IMR-90 (cell line): ENCODE measurements around the gene PID1. TPM values are rescaled to one million over a fixed set of nuclear protein-coding genes. Genes with fewer than 3 reads are reported as not detected.

Experiments used
- ATAC-seq: fragments of 200-7000 bp; cut with Tn5 transposase; 2 replicates; pipeline ENCODE4 v1.9.1; 2020; ENCODE audit warnings: low read depth, mild to moderate bottlenecking, moderate library complexity
- BruUV-seq: library from RNA; stranded (reverse); fragments of 400-500 nt; replicated peaks from 2 replicates; lab custom pipeline; 2021; lab: Mats Ljungman, UMichigan
- CTCF ChIA-PET: fragments of 300-600 bp; formaldehyde crosslinking; extraction: SDS; loops from one replicate; lab custom pipeline; 2021; ENCODE audit warnings: antibody characterized with exemption; lab: Yijun Ruan, JAX
- POLR2A ChIA-PET: fragments of 300-600 bp; sonication (Branson Sonifier 250); formaldehyde crosslinking; loops from one replicate; lab custom pipeline; 2022; ENCODE audit warnings: antibody characterized with exemption; ENCODE audit not compliant: unreplicated experiment; lab: Charles Lee
- DNase-seq: peaks from one replicate; pipeline ENCODE4 v3.0.0; 2013
- H2AFZ ChIP-seq: replicated peaks from 2 replicates; pipeline ENCODE3; 2013; ENCODE audit warnings: low read length, mild to moderate bottlenecking; ENCODE audit not compliant: poor library complexity
- H2AK5ac ChIP-seq: 2 replicates; pipeline ENCODE4 v1.6.1; 2013; ENCODE audit warnings: low read depth, low read length, inconsistent platforms
- H2AK9ac ChIP-seq: replicated peaks from 2 replicates; pipeline ENCODE3; 2013; ENCODE audit warnings: mild to moderate bottlenecking, low read depth, low read length, moderate library complexity; ENCODE audit not compliant: poor library complexity
- H2BK120ac ChIP-seq: 2 replicates; pipeline ENCODE4 v1.6.1; 2013; ENCODE audit warnings: low read depth, low read length, inconsistent platforms
- H2BK15ac ChIP-seq: 3 replicates; pipeline ENCODE4 v1.6.1; 2013; ENCODE audit warnings: low read depth, low read length, inconsistent platforms
- H2BK20ac ChIP-seq: 2 replicates; pipeline ENCODE4 v1.6.1; 2013; ENCODE audit warnings: low read depth, mild to moderate bottlenecking, inconsistent platforms, low read length, moderate library complexity
- H2BK5ac ChIP-seq: 2 replicates; pipeline ENCODE4 v1.6.1; 2013; ENCODE audit warnings: mild to moderate bottlenecking, low read depth, low read length, inconsistent platforms; ENCODE audit not compliant: poor library complexity, severe bottlenecking
- H3K14ac ChIP-seq: replicated peaks from 2 replicates; pipeline ENCODE4 v1.6.1; 2013; ENCODE audit warnings: low read depth, low read length, inconsistent platforms
- H3K18ac ChIP-seq: 2 replicates; pipeline ENCODE4 v1.6.1; 2013; ENCODE audit warnings: low read depth, low read length, control low read depth
- H3K23ac ChIP-seq: 2 replicates; pipeline ENCODE4 v1.6.1; 2013; ENCODE audit warnings: low read depth, low read length, inconsistent platforms
- H3K27ac ChIP-seq: 2 replicates; pipeline ENCODE4 v1.5.1; 2013; ENCODE audit warnings: mild to moderate bottlenecking, control low read depth, low read length; ENCODE audit not compliant: insufficient read depth
- H3K27me3 ChIP-seq: 2 replicates; pipeline ENCODE4 v1.6.1; 2013; ENCODE audit warnings: low read length; ENCODE audit not compliant: control insufficient read depth, insufficient read depth
- H3K36me3 ChIP-seq: 2 replicates; pipeline ENCODE4 v1.6.1; 2013; ENCODE audit warnings: low read length, mixed read lengths; ENCODE audit not compliant: control insufficient read depth, insufficient read depth
- H3K4ac ChIP-seq: 2 replicates; pipeline ENCODE4 v1.6.1; 2013; ENCODE audit warnings: low read depth, low read length, inconsistent platforms
- H3K4me1 ChIP-seq: 2 replicates; pipeline ENCODE4 v1.6.1; 2013; ENCODE audit warnings: low read length, mixed read lengths; ENCODE audit not compliant: control insufficient read depth, insufficient read depth
- H3K4me2 ChIP-seq: 2 replicates; pipeline ENCODE4 v1.6.1; 2013; ENCODE audit warnings: low read depth, mild to moderate bottlenecking, control low read depth, low read length, moderate library complexity
- H3K4me3 ChIP-seq: 2 replicates; pipeline ENCODE4 v1.5.1; 2013; ENCODE audit warnings: low read depth, mild to moderate bottlenecking, control low read depth, low read length, moderate library complexity; ENCODE audit not compliant: insufficient read depth
- H3K56ac ChIP-seq: 2 replicates; pipeline ENCODE4 v1.6.1; 2013; ENCODE audit warnings: low read length, inconsistent platforms; ENCODE audit not compliant: insufficient read depth; ENCODE audit errors: extremely low read depth
- H3K79me1 ChIP-seq, 2 experiments: 2 replicates each; pipeline ENCODE4 v1.6.1; 2013; ENCODE audit warnings: low read length in 2 of 2, inconsistent platforms in 1 of 2, low read depth in 1 of 2
- H3K9ac ChIP-seq: 2 replicates; pipeline ENCODE4 v1.6.1; 2013; ENCODE audit warnings: low read depth, low read length, control low read depth
- H3K9me1 ChIP-seq: 2 replicates; pipeline ENCODE4 v1.6.1; 2013; ENCODE audit warnings: low read length, inconsistent platforms; ENCODE audit not compliant: insufficient read depth
- H3K9me3 ChIP-seq: 2 replicates; pipeline ENCODE4 v1.6.1; 2013; ENCODE audit warnings: low read length; ENCODE audit not compliant: control insufficient read depth, insufficient read depth
- H4K20me1 ChIP-seq: 2 replicates; pipeline ENCODE4 v1.6.1; 2013; ENCODE audit warnings: low read length, inconsistent platforms; ENCODE audit not compliant: insufficient read depth
- H4K5ac ChIP-seq: 2 replicates; pipeline ENCODE4 v1.6.1; 2013; ENCODE audit warnings: mild to moderate bottlenecking, low read depth, low read length, control low read depth
- H4K8ac ChIP-seq, 2 experiments: 2 replicates each; pipeline ENCODE4 v1.6.1; 2013; ENCODE audit warnings: low read depth in 2 of 2, low read length in 2 of 2, control low read depth in 1 of 2, inconsistent platforms in 1 of 2
- H4K91ac ChIP-seq: 2 replicates; pipeline ENCODE4 v1.6.1; 2013; ENCODE audit warnings: low read depth, low read length, inconsistent platforms; ENCODE audit not compliant: insufficient read depth
- BHLHE40 ChIP-seq: fragments of 150-350 bp; IDR thresholded peaks from 2 replicates; pipeline ENCODE4 v1.6.1; 2016; ENCODE audit warnings: mild to moderate bottlenecking, low read depth, low read length
- CEBPB ChIP-seq: IDR thresholded peaks from 2 replicates; pipeline ENCODE4 v1.6.1; 2012; ENCODE audit warnings: low read depth, low read length, improper control_type of control experiment
- CHD1 ChIP-seq: IDR thresholded peaks from 2 replicates; pipeline ENCODE4 v1.6.1; 2012; ENCODE audit warnings: low read depth, low read length, improper control_type of control experiment
- FOS ChIP-seq: fragments of 150-350 bp; IDR thresholded peaks from 2 replicates; pipeline ENCODE4 v1.6.1; 2016; ENCODE audit warnings: low read depth, low read length
- MAFK ChIP-seq: IDR thresholded peaks from 2 replicates; pipeline ENCODE4 v1.6.1; 2012; ENCODE audit warnings: low read depth, low read length, improper control_type of control experiment
- MAZ ChIP-seq: IDR thresholded peaks from 2 replicates; pipeline ENCODE4 v1.6.1; 2012; ENCODE audit warnings: low read depth, mild to moderate bottlenecking, low read length, improper control_type of control experiment, moderate library complexity, borderline replicate concordance
- MXI1 ChIP-seq: IDR thresholded peaks from 2 replicates; pipeline ENCODE4 v1.6.1; 2012; ENCODE audit warnings: low read depth, mild to moderate bottlenecking, low read length, moderate library complexity, borderline replicate concordance
- NFE2L2 ChIP-seq: fragments of 150-350 bp; IDR thresholded peaks from 2 replicates; pipeline ENCODE4 v1.6.1; 2016; ENCODE audit warnings: low read depth, mild to moderate bottlenecking, low read length
- POLR2A ChIP-seq: IDR thresholded peaks from 2 replicates; pipeline ENCODE4 v1.6.1; 2012; ENCODE audit warnings: mild to moderate bottlenecking, low read depth, low read length
- RAD21 ChIP-seq: IDR thresholded peaks from 2 replicates; pipeline ENCODE4 v1.6.1; 2012; ENCODE audit warnings: low read length, improper control_type of control experiment
- RCOR1 ChIP-seq: IDR thresholded peaks from 2 replicates; pipeline ENCODE4 v1.6.1; 2012; ENCODE audit warnings: mild to moderate bottlenecking, low read length, improper control_type of control experiment; ENCODE audit not compliant: insufficient replicate concordance
- RFX5 ChIP-seq: IDR thresholded peaks from 2 replicates; pipeline ENCODE4 v1.8.0; 2012; ENCODE audit warnings: low read depth, mild to moderate bottlenecking, low read length, moderate library complexity
- SMC3 ChIP-seq: fragments of 150-350 bp; IDR thresholded peaks from 2 replicates; pipeline ENCODE4 v1.6.1; 2016; ENCODE audit warnings: low read depth, mild to moderate bottlenecking, antibody characterized with exemption, low read length, moderate library complexity
- WGBS, 2 experiments: methylation state at CpG; one replicate each; pipeline versions ENCODE4 v1.1.5 to v1.1.7; 2013; ENCODE audit warnings: missing lambda C conversion rate in 2 of 2; ENCODE audit not compliant: insufficient read length in 1 of 2; ENCODE audit errors: extremely low coverage in 2 of 2; 5-methylcytosine and 5-hydroxymethylcytosine counted together
- dilution Hi-C: fragments of 300-500 bp; cut with HindIII; formaldehyde crosslinking; loops from one replicate; pipeline ENCODE4 v1.14.3; 2018; ENCODE audit warnings: low sequenced_read_pairs; ENCODE audit not compliant: unreplicated experiment
- in situ Hi-C: fragments of 300-500 bp; cut with MboI; formaldehyde crosslinking; loops from 3 replicates; pipeline ENCODE4 v1.14.3; 2019; ENCODE audit warnings: low sequenced_read_pairs, inconsistent platforms, mixed read lengths
- intact Hi-C: fragments of 100-400 bp; cut with micrococcal nuclease; formaldehyde crosslinking; loops from 2 replicates; pipeline ENCODE4 v1.10.0; 2022
- polyA plus RNA-seq, 3 experiments: library from polyadenylated mRNA; depleted of rRNA; stranded (reverse); fragments of >200 nt; gene quantifications; 2 replicates each; pipeline ENCODE4 v1.2.3, GENCODE V29; 2012; ENCODE audit warnings: low replicate concordance in 1 of 3
- total RNA-seq: library from RNA; depleted of rRNA; stranded (reverse); fragments of >200 nt; gene quantifications from 2 replicates; pipeline ENCODE4 v1.2.3, GENCODE V29; 2012
- TF ChIP-seq, protein P1 (sequence below): conservative IDR thresholded peaks from 2 replicates; pipeline ENCODE4 v1.5.1; 2012; ENCODE audit warnings: mild to moderate bottlenecking, low read depth, low read length, improper control_type of control experiment
- TF ChIP-seq, protein P2 (sequence below): fragments of 150-350 bp; IDR thresholded peaks from 2 replicates; pipeline ENCODE4 v1.6.1; 2016; ENCODE audit warnings: low read depth, mild to moderate bottlenecking, low read length, moderate library complexity, borderline replicate concordance
- TF ChIP-seq, protein P3 (sequence below): fragments of 150-350 bp; IDR thresholded peaks from 2 replicates; pipeline ENCODE4 v1.6.1; 2017; ENCODE audit warnings: mild to moderate bottlenecking, antibody characterized with exemption, low read length, low read depth

PID1 gene
- total and polyA plus RNA-seq, 2 of the 4 experiments (the other 2 are of a cell fraction) = 0.90 to 1.9 TPM

DNA sequence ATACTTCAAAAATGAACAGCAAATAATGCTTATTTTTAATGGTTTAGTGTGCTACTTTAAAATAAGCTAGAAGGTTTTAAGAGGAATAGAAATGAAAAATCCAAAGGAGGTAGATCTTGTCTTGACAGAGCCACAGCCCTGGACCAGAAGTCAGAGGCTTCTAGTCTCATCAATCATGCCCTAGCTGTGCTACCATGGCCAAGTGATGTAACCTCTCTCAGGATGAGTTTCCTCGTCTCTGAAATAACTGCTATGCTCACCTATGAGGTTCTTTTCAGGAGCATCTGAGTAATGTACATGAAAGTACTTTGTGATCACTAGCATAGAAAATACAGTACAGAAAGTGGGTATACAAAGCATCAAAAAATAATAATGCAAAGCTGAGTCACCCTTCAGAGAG, 248.4 kb downstream of the PID1 start:
- no peaks in the 10 kb centered on the region for H4K20me1 ChIP-seq
- no CpG with 5 or more reads among the region's 1 CpG for WGBS, 2 experiments
- dilution Hi-C loops (no loop called here), in situ Hi-C loops (no loop called here), intact Hi-C loops (no loop called here)
- H2AFZ ChIP-seq = no peak overlapping the region
- H2AK5ac ChIP-seq = no peak overlapping the region
- no peak overlapping the region for H3K4me3 ChIP-seq
- no peak overlapping the region for H4K8ac ChIP-seq
- H2AK9ac ChIP-seq = no peak overlapping the region
- H4K5ac ChIP-seq = no peak overlapping the region
- no peak overlapping the region for H3K9ac ChIP-seq
- ATAC-seq (no peak), DNase-seq (no peak)
- H2BK5ac ChIP-seq = no peak overlapping the region
- no peak overlapping the region for H2BK120ac ChIP-seq
- no peak overlapping the region for H3K4me2 ChIP-seq
- no TSS peak for BruUV-seq
- TF ChIP-seq, protein P1, sequence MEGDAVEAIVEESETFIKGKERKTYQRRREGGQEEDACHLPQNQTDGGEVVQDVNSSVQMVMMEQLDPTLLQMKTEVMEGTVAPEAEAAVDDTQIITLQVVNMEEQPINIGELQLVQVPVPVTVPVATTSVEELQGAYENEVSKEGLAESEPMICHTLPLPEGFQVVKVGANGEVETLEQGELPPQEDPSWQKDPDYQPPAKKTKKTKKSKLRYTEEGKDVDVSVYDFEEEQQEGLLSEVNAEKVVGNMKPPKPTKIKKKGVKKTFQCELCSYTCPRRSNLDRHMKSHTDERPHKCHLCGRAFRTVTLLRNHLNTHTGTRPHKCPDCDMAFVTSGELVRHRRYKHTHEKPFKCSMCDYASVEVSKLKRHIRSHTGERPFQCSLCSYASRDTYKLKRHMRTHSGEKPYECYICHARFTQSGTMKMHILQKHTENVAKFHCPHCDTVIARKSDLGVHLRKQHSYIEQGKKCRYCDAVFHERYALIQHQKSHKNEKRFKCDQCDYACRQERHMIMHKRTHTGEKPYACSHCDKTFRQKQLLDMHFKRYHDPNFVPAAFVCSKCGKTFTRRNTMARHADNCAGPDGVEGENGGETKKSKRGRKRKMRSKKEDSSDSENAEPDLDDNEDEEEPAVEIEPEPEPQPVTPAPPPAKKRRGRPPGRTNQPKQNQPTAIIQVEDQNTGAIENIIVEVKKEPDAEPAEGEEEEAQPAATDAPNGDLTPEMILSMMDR = no peak
- TF ChIP-seq BHLHE40 = no peak
- TF ChIP-seq MAFK = no peak
- TF ChIP-seq, protein P2, sequence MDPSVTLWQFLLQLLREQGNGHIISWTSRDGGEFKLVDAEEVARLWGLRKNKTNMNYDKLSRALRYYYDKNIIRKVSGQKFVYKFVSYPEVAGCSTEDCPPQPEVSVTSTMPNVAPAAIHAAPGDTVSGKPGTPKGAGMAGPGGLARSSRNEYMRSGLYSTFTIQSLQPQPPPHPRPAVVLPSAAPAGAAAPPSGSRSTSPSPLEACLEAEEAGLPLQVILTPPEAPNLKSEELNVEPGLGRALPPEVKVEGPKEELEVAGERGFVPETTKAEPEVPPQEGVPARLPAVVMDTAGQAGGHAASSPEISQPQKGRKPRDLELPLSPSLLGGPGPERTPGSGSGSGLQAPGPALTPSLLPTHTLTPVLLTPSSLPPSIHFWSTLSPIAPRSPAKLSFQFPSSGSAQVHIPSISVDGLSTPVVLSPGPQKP = no peak
- no peak for TF ChIP-seq CHD1
- no peak for TF ChIP-seq NFE2L2
- no peak for TF ChIP-seq RAD21
- TF ChIP-seq, protein P3, sequence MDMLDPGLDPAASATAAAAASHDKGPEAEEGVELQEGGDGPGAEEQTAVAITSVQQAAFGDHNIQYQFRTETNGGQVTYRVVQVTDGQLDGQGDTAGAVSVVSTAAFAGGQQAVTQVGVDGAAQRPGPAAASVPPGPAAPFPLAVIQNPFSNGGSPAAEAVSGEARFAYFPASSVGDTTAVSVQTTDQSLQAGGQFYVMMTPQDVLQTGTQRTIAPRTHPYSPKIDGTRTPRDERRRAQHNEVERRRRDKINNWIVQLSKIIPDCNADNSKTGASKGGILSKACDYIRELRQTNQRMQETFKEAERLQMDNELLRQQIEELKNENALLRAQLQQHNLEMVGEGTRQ = no peak
- TF ChIP-seq MXI1 = no peak
- TF ChIP-seq FOS = no peak
- TF ChIP-seq MAZ = no peak
- no peak for TF ChIP-seq POLR2A
- TF ChIP-seq RFX5 = no peak
- no peak for TF ChIP-seq SMC3
- TF ChIP-seq CEBPB = no peak
- no peak for TF ChIP-seq RCOR1
- H3K23ac ChIP-seq = no peak overlapping the region
- no peaks in the 10 kb centered on the region for H3K27me3 ChIP-seq
- CTCF ChIA-PET = no interaction called here
- H3K9me1 ChIP-seq = no peaks in the 10 kb centered on the region
- POLR2A ChIA-PET = no interaction called here
- H3K18ac ChIP-seq = no peak overlapping the region
- no peak overlapping the region for H2BK15ac ChIP-seq
- H3K79me1 ChIP-seq = no peaks in the 10 kb centered on the region
- H3K27ac ChIP-seq = no peak overlapping the region
- H2BK20ac ChIP-seq = no peak overlapping the region
- H3K14ac ChIP-seq = no peak overlapping the region
- H3K36me3 ChIP-seq = no peaks in the 10 kb centered on the region
- no peaks in the 10 kb centered on the region for H3K4me1 ChIP-seq
- no peak overlapping the region for H3K4ac ChIP-seq
- no peak overlapping the region for H3K56ac ChIP-seq
- no peak overlapping the region for H4K91ac ChIP-seq
- peaks cover 8% of the 10 kb centered on the region for H3K9me3 ChIP-seq
